Neuronal stem cell (in vitro differentiated cells): ENCODE results near the gene SLC35D1. TPM values are rescaled to one million over a fixed set of nuclear protein-coding genes. Genes with fewer than 3 reads are reported as not detected.
A peak's percentile ranks its signal among the peaks of the same experiment; 100 is the strongest.

Source experiments
- DNase-seq: peaks from one replicate; pipeline ENCODE4 v3.0.0-alpha.2; 2013; ENCODE audit warnings: low spot score
- H2AFZ ChIP-seq: one replicate; pipeline ENCODE4 v1.6.1; 2013; ENCODE audit warnings: mild to moderate bottlenecking, low read length, inconsistent platforms
- H2AK5ac ChIP-seq: 2 replicates; pipeline ENCODE4 v1.6.1; 2013; ENCODE audit warnings: low read depth, mild to moderate bottlenecking, inconsistent platforms, low read length, moderate library complexity, mixed read lengths
- H2BK120ac ChIP-seq: 2 replicates; pipeline ENCODE4 v1.6.1; 2013; ENCODE audit warnings: low read depth, mild to moderate bottlenecking, inconsistent platforms, low read length, moderate library complexity, mixed read lengths
- H2BK12ac ChIP-seq: one replicate; pipeline ENCODE4 v1.6.1; 2013; ENCODE audit warnings: low read length, inconsistent platforms
- H2BK15ac ChIP-seq: 2 replicates; pipeline ENCODE4 v1.6.1; 2013; ENCODE audit warnings: mild to moderate bottlenecking, low read length, inconsistent platforms, mixed read lengths
- H2BK5ac ChIP-seq: one replicate; pipeline ENCODE4 v1.6.1; 2013; ENCODE audit warnings: inconsistent platforms, mild to moderate bottlenecking, low read length, moderate library complexity
- H3K14ac ChIP-seq: one replicate; pipeline ENCODE4 v1.6.1; 2013; ENCODE audit warnings: low read length, inconsistent platforms
- H3K18ac ChIP-seq: 2 replicates; pipeline ENCODE4 v1.6.1; 2013; ENCODE audit warnings: low read length, inconsistent platforms
- H3K23ac ChIP-seq: 2 replicates; pipeline ENCODE4 v1.6.1; 2013; ENCODE audit warnings: low read depth, mild to moderate bottlenecking, mixed read lengths, low read length, inconsistent platforms; ENCODE audit not compliant: poor library complexity
- H3K27ac ChIP-seq: replicated peaks from 3 replicates; pipeline ENCODE4 v1.5.1; 2013; ENCODE audit warnings: low read length, inconsistent platforms
- H3K27me3 ChIP-seq, 3 experiments: 2 replicates each; pipeline ENCODE4 v1.6.1; 2013; ENCODE audit warnings: low read length in 3 of 3, mild to moderate bottlenecking in 2 of 3, inconsistent platforms in 1 of 3, low read depth in 1 of 3, mixed read lengths in 1 of 3, moderate library complexity in 1 of 3; ENCODE audit not compliant: control insufficient read depth in 3 of 3, insufficient read depth in 3 of 3
- H3K36me3 ChIP-seq, 2 donors: replicated peaks in 1 of 2; 2 replicates each; pipeline ENCODE4 v1.6.1; 2013; ENCODE audit warnings: low read length in 2 of 2; ENCODE audit not compliant: control insufficient read depth in 2 of 2, insufficient read depth in 2 of 2
- H3K4ac ChIP-seq: 2 replicates; pipeline ENCODE4 v1.6.1; 2013; ENCODE audit warnings: inconsistent platforms, mild to moderate bottlenecking, low read length, moderate library complexity
- H3K4me1 ChIP-seq, 2 donors: 1 replicate in 1 of 2; 2 replicates in 1 of 2; pipeline ENCODE4 v1.6.1; 2013; ENCODE audit warnings: low read length in 2 of 2, low read depth in 1 of 2; ENCODE audit not compliant: control insufficient read depth in 2 of 2, insufficient read depth in 1 of 2
- H3K4me2 ChIP-seq: one replicate; pipeline ENCODE4 v1.6.1; 2013; ENCODE audit warnings: mild to moderate bottlenecking, low read length, inconsistent platforms; ENCODE audit not compliant: insufficient read depth, poor library complexity, severe bottlenecking
- H3K4me3 ChIP-seq, 2 donors: 2 replicates each; pipeline ENCODE4 v1.5.1; 2013; ENCODE audit warnings: low read length in 2 of 2, mild to moderate bottlenecking in 2 of 2, inconsistent platforms in 1 of 2, moderate library complexity in 1 of 2
- H3K79me1 ChIP-seq: one replicate; pipeline ENCODE4 v1.6.1; 2013; ENCODE audit warnings: low read depth, mild to moderate bottlenecking, inconsistent platforms, low read length, moderate library complexity
- H3K9ac ChIP-seq: one replicate; pipeline ENCODE4 v1.6.1; 2013; ENCODE audit warnings: mild to moderate bottlenecking, low read depth, low read length, inconsistent platforms; ENCODE audit not compliant: poor library complexity
- H3K9me3 ChIP-seq, 2 donors: replicated peaks in 1 of 2; 2 replicates each; pipeline versions ENCODE3 to v1.6.1; 2013; ENCODE audit warnings: low read length in 2 of 2, mild to moderate bottlenecking in 2 of 2, inconsistent platforms in 1 of 2, low read depth in 1 of 2, mixed read lengths in 1 of 2, moderate library complexity in 1 of 2; ENCODE audit not compliant: control insufficient read depth in 2 of 2, insufficient read depth in 1 of 2
- H4K8ac ChIP-seq: one replicate; pipeline ENCODE4 v1.6.1; 2013; ENCODE audit warnings: low read depth, mild to moderate bottlenecking, inconsistent platforms, low read length, moderate library complexity
- H4K91ac ChIP-seq: one replicate; pipeline ENCODE4 v1.6.1; 2013; ENCODE audit warnings: low read length, low read depth, mild to moderate bottlenecking, inconsistent platforms; ENCODE audit not compliant: poor library complexity
- WGBS, 2 donors: extraction: QIAGEN DNeasy Blood & Tissue Kit; methylation state at CpG; one replicate each; pipeline ENCODE4 v1.1.7; 2013; ENCODE audit warnings: missing lambda C conversion rate in 2 of 2, mixed read lengths in 1 of 2; ENCODE audit not compliant: insufficient read length in 2 of 2, insufficient replicate concordance in 1 of 2; ENCODE audit errors: extremely low coverage in 2 of 2; 5-methylcytosine and 5-hydroxymethylcytosine counted together
- polyA plus RNA-seq, 2 experiments: library from polyadenylated mRNA; stranded (reverse); fragments of 200-250 nt; gene quantifications; one replicate each; pipeline ENCODE4 v1.2.3, GENCODE V29; 2013

SLC35D1 gene
- polyA plus RNA-seq (2013, experiment 1 of 2): 2.8 TPM
- polyA plus RNA-seq (2013, experiment 2 of 2): 2.9 TPM

DNA sequence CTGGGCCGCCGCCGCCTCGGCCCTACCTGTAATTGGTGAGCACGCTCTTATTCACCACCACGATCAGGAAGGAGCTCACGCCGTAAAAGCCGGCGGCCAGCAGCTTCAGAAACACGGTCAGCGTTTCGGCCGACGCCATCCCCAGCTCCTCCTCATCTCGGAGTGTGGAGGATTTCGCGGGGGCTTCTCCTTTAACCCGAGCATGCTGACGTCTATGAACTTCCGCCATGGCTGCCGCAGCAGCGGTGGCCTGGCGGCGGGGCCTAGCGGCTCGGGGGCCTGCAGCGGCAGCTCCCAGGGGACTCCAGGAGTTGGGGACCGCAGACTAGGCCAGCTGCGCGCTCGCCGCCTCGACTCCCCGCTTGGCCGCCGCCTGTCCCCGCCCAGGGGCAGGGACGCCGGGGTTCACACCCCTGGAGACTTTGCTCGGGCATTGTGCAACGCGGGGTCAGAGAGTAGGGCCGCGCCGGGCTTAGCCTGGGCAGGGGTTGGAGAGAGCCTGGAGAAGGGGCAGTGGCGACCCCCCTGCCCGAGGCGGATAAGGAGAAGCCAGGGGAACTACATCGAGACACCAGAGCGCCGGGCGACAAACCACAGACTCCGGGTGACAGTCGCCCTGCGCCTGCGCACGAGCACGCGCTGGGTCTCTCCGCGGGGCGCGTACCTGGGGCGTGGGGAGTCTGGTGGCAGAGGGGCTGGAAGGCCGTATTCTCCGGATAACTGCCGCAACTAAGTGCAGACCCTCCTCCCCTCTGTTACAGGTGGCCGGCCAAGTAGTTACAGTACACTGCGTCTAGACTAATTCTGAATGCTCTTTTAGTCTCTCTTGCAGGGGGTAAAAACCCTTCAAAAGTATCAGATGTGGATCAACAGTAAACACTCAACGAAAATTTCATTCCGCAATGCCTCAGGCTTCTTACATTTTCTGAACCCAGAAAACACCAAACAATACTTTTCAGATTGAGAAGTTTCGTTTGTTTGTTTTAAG lies at the start of gene SLC35D1:
Gene SLC35D1, minus strand, starts transcription at position 364 of the 988 bp plus-strand sequence. Its CDS starts 135 bp downstream, at position 229.
- no CpG with 5 or more reads among the region's 73 CpGs for WGBS, 2 donors

DNA sequence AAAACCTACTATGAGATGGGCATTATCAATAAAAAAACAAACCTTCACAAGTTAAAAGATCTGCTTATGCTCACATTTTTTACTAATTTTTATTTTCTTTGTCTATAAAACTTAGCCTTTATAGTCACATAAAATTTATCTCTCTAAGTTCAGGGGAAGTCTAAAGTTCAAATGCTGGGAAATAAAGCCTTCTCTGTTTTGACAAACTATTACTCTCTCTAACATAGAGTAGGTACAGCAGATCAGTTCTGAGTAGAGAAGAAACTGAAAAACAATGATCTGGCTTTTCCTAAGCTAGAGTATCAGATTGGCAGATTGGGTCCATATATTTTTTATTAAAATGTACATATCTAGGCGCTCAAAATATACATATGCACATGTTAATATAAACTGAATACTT lies 49.6 kb upstream of the SLC35D1 start:
- no peaks in the 10 kb centered on the region for H3K79me1 ChIP-seq
- WGBS, 2 donors: no CpG with 5 or more reads among the region's 1 CpG

More for the DNA sequence above, at the start of gene SLC35D1:
- no peak within 1 kb of the TSS for H2BK120ac ChIP-seq
- peak; percentile 81 for DNase-seq
- no peaks in the 10 kb centered on the region for H3K9me3 ChIP-seq
- H3K36me3 ChIP-seq: peaks cover 0 to 20% of the 10 kb centered on the region in 2 donors
- no peak within 1 kb of the TSS for H2BK12ac ChIP-seq
- no peak within 1 kb of the TSS for H4K8ac ChIP-seq
- peak within 1 kb of the TSS; percentile 49 for H3K14ac ChIP-seq
- H3K18ac ChIP-seq: peak within 1 kb of the TSS; percentile 97
- peak within 1 kb of the TSS; percentile 85 for H3K9ac ChIP-seq
- no peak within 1 kb of the TSS for H3K4ac ChIP-seq
- H3K23ac ChIP-seq: peak within 1 kb of the TSS; percentile 89
- H3K4me3 ChIP-seq: peak within 1 kb of the TSS; percentile 73 to 82
- H3K4me2 ChIP-seq: peak within 1 kb of the TSS; percentile 83
- peaks cover 0 to 2% (median 0%) of the 10 kb centered on the region in 3 experiments for H3K27me3 ChIP-seq
- H3K27ac ChIP-seq: peak within 1 kb of the TSS; percentile 96
- H2AK5ac ChIP-seq: no peak within 1 kb of the TSS
- H3K4me1 ChIP-seq: peaks cover 8 to 31% of the 10 kb centered on the region in 2 donors
- peak within 1 kb of the TSS; percentile 75 for H2BK5ac ChIP-seq
- H2BK15ac ChIP-seq: peak within 1 kb of the TSS; percentile 58
- peak within 1 kb of the TSS; percentile 97 for H2AFZ ChIP-seq
- H4K91ac ChIP-seq: no peak within 1 kb of the TSS
- H3K79me1 ChIP-seq: peaks cover 2% of the 10 kb centered on the region

DNA sequence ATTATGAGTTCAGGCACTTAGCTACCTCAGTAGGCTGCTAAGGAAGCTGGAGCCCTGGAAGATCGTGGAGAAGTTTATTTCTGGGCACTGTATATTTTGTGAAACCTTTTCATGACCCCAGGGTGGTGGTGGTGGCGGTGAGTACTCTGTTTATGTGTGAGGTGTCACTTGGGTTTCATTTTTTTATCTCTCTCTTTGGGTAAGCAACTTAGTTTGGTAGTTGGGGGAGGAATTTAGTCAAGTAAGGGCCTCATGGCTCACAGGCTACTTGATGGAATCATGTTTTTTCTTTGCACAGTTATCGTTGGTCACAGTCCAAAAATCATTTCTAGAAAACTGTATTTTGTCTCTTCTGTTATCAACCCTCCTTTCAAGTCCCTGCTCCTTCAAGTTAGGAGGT lies 46.9 kb upstream of the SLC35D1 start:
- DNase-seq: no peak
- no peaks in the 10 kb centered on the region for H3K27me3 ChIP-seq

More for the DNA sequence above, 49.6 kb upstream of the SLC35D1 start:
- no peak overlapping the region for H4K8ac ChIP-seq
- H3K4ac ChIP-seq: no peak overlapping the region
- no peak overlapping the region for H3K27ac ChIP-seq
- no peaks in the 10 kb centered on the region for H3K4me1 ChIP-seq
- no peaks in the 10 kb centered on the region for H3K27me3 ChIP-seq
- no peak overlapping the region for H2BK15ac ChIP-seq
- H2AK5ac ChIP-seq: no peak overlapping the region
- H2BK120ac ChIP-seq: no peak overlapping the region
- no peak overlapping the region for H3K9ac ChIP-seq
- no peaks in the 10 kb centered on the region for H3K36me3 ChIP-seq
- no peaks in the 10 kb centered on the region for H3K9me3 ChIP-seq
- H4K91ac ChIP-seq: no peak overlapping the region
- no peak overlapping the region for H2BK12ac ChIP-seq
- H3K14ac ChIP-seq: no peak overlapping the region
- H3K23ac ChIP-seq: no peak overlapping the region
- H2AFZ ChIP-seq: no peak overlapping the region
- no peak for DNase-seq
- H2BK5ac ChIP-seq: no peak overlapping the region
- no peak overlapping the region for H3K4me2 ChIP-seq
- H3K4me3 ChIP-seq: no peak overlapping the region
- no peak overlapping the region for H3K18ac ChIP-seq

DNA sequence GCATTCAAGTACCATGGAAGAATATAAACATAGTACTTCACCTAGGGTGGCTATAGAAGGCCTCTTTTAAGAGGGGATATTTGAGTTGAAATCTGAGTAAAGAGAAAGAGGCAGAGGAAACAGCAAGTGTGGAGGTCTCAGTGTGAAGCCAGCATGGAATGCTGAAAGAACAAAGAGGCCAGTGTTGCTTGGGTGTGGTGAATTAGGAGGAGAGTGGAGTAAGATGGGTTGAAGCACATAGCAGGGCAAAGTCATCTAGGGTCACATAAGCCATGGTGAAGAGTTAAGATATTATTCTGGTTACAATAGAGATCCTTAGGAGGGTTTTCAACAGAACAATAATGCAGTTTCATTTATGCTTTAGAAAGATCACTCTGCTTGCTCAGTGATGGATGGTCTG lies 43.4 kb upstream of the SLC35D1 start:
- DNase-seq: peak; percentile 17
- Histone ChIP-seq H2BK120ac (no peak overlapping the region), H4K8ac (no peak overlapping the region), H2AK5ac (no peak overlapping the region), H3K4me1 (peaks cover 2 to 9% of the 10 kb centered on the region in 2 donors), H3K9me3 (no peaks in the 10 kb centered on the region), H3K4ac (no peak overlapping the region), H2BK12ac (no peak overlapping the region), H3K36me3 (no peaks in the 10 kb centered on the region), H2BK5ac (no peak overlapping the region), H2AFZ (no peak overlapping the region), H3K27ac (peak overlapping the region; percentile 17), H3K9ac (no peak overlapping the region), H3K79me1 (no peaks in the 10 kb centered on the region), H3K18ac (no peak overlapping the region), H4K91ac (no peak overlapping the region), H3K4me2 (no peak overlapping the region), H3K27me3 (no peaks in the 10 kb centered on the region), H2BK15ac (no peak overlapping the region), H3K4me3 (no peak overlapping the region), H3K23ac (no peak overlapping the region), H3K14ac (no peak overlapping the region)

More for the DNA sequence above, 46.9 kb upstream of the SLC35D1 start:
- H3K4me2 ChIP-seq: no peak overlapping the region
- no peak overlapping the region for H2BK5ac ChIP-seq
- no peaks in the 10 kb centered on the region for H3K36me3 ChIP-seq
- no peak overlapping the region for H3K14ac ChIP-seq
- no peak overlapping the region for H2BK120ac ChIP-seq
- no peak overlapping the region for H4K91ac ChIP-seq
- H3K18ac ChIP-seq: no peak overlapping the region
- H4K8ac ChIP-seq: no peak overlapping the region
- H3K27ac ChIP-seq: no peak overlapping the region
- H2AFZ ChIP-seq: peak overlapping the region; percentile 51
- no peak overlapping the region for H3K4ac ChIP-seq
- no peak overlapping the region for H3K9ac ChIP-seq
- peaks cover 2 to 9% of the 10 kb centered on the region in 2 donors for H3K4me1 ChIP-seq
- no peak overlapping the region for H3K4me3 ChIP-seq
- no peak overlapping the region for H2BK15ac ChIP-seq
- H3K9me3 ChIP-seq: no peaks in the 10 kb centered on the region
- no peak overlapping the region for H2BK12ac ChIP-seq
- no CpG with 5 or more reads among the region's 3 CpGs for WGBS, 2 donors
- no peak overlapping the region for H3K23ac ChIP-seq
- H2AK5ac ChIP-seq: no peak overlapping the region
- no peaks in the 10 kb centered on the region for H3K79me1 ChIP-seq
